Measurements from ENCODE around the gene HDAC5. TPM values are rescaled to one million over a fixed set of nuclear protein-coding genes. Genes with fewer than 3 reads are reported as not detected.

Gene HDAC5
- total RNA-seq, 1 donor from 2014 or later, result 43.3 TPM

- Mint-ChIP-seq H3K4me3 (no peak overlapping the region), H3K27me3 (no peaks in the 10 kb centered on the region), H3K36me3 (peaks cover 5% of the 10 kb centered on the region), H3K4me1 (ENCODE audit: unreplicated experiment) (peaks cover 28% of the 10 kb centered on the region), H3K27ac (no peak overlapping the region), H3K9me3 (no peaks in the 10 kb centered on the region)
- no peak for DNase-seq (ENCODE audit: extremely low spot score, unreplicated experiment)
- no peak for TF ChIP-seq CTCF (conservative IDR thresholded peaks at IDR 0.05)
Observed at GRCh38 chr17:44119062-44119461, 4.4 kb downstream of the HDAC5 start.

DNA sequence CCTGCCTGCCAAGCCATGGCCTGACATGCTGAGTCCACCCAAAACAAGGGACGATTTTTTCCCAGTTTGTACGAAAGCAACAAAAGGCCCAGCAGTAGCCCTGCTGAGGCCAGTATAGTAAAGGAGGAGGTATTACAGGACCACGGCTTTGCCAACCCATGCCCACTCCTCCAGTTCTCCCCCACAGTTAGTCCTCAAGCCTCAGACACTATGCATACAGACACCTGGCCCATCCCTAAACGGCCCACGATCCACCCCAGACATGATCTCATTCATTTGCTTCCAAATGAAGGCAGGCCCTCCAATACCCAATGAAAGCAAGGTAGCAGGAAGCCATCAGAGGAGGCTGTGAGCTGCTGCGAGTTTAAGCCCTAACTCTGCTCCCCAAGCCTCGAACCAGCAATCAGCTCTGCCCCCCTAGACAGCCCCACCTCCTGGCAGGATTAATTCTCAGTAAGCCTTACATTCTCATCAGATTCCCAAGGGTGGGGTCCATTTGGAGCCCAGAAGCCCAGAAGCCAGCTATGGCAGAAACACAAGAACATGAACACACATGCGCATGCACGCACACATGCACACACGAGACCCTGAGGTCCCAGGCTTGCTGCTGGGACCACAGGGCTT lies 4.9 kb downstream of the HDAC5 start:
- H3K27me3 Mint-ChIP-seq, result no peaks in the 10 kb centered on the region
- peak overlapping the region; percentile 1 for H3K4me3 Mint-ChIP-seq
- H3K4me1 Mint-ChIP-seq (ENCODE audit: unreplicated experiment), result peaks cover 27% of the 10 kb centered on the region
- no peaks in the 10 kb centered on the region for H3K9me3 Mint-ChIP-seq
- no peak for DNase-seq (ENCODE audit: extremely low spot score, unreplicated experiment)
- peak overlapping the region; percentile 5 for H3K27ac Mint-ChIP-seq
- peaks cover 5% of the 10 kb centered on the region for H3K36me3 Mint-ChIP-seq
- no peak for TF ChIP-seq CTCF (conservative IDR thresholded peaks at IDR 0.05)

DNA sequence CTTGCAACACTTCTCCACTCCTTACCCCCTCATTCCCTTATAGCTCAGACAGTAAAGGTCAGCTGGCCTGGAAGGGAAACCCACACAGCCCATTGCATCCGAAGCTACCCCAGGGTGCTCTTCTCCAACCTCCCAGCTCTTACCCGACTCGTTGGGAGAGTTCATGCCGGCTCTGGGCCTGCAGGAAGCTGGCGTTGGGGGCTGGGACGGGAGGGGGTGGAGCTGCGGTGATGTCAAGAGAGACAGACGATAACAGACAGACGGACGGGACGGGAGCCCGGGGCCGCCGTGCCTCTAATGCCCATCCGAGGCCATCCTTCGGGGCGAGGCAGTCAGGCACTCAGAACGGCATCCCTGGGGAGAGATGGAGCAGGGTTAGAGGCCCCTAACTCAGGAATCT lies 6.1 kb downstream of the HDAC5 start:
- no peaks in the 10 kb centered on the region for H3K9me3 Mint-ChIP-seq

DNA sequence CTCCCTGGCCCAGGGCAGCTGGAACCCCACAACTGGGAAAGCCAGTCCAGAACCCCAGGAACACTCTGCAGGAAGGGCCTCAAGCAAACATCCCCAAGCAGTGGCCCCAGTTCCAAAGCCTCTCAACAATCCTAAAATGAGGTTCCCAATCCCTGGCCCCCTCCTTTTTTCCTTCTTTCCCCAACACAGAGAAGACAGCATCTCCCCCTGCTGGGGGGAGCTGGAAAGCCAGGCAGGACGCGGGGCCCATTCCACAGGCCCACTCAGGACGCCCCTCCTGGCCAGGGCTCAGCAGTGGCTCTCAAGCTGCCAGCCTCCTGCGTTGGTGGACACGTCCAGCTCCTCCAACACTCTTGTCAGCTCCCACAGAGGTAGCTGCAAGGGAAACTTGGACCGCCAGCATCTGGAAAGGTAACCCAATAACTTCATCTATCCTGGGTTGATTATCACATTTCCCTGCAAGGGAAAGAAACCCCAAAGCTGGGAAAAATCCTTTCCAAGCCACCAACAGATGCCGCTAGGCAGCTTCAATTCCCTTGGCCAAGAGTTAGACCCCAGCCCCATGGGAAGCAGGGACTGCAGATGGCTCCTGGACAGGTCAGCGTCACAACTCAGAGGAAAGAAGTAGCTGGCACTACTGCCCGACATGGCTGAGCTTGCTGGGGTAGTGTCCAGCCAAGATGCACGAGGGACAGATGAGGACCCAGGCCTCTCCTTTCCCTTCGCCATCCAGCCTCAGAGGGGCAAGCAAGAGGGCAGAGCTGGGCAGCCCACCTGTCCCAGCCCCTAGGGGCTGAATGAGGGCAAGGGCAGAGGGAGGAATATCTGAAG lies 7.6 kb downstream of the HDAC5 start:
- no peak for DNase-seq (ENCODE audit: extremely low spot score, unreplicated experiment)
- TF ChIP-seq CTCF (conservative IDR thresholded peaks at IDR 0.05), result peak; percentile 85
- Mint-ChIP-seq H3K4me3 (no peak overlapping the region), H3K36me3 (peaks cover 5% of the 10 kb centered on the region), H3K4me1 (ENCODE audit: unreplicated experiment) (peaks cover 14% of the 10 kb centered on the region), H3K9me3 (no peaks in the 10 kb centered on the region), H3K27me3 (no peaks in the 10 kb centered on the region), H3K27ac (no peak overlapping the region)

More for the DNA sequence above, 6.1 kb downstream of the HDAC5 start:
- H3K4me1 Mint-ChIP-seq (ENCODE audit: unreplicated experiment), result peaks cover 23% of the 10 kb centered on the region
- TF ChIP-seq CTCF (conservative IDR thresholded peaks at IDR 0.05), result no peak
- DNase-seq (ENCODE audit: extremely low spot score, unreplicated experiment), result no peak
- H3K27ac Mint-ChIP-seq, result no peak overlapping the region
- H3K4me3 Mint-ChIP-seq, result no peak overlapping the region
- H3K27me3 Mint-ChIP-seq, result no peaks in the 10 kb centered on the region
- peaks cover 5% of the 10 kb centered on the region for H3K36me3 Mint-ChIP-seq

- Mint-ChIP-seq H3K27ac (peak overlapping the region; percentile 66), H3K9me3 (no peaks in the 10 kb centered on the region), H3K27me3 (no peaks in the 10 kb centered on the region), H3K36me3 (peaks cover 5% of the 10 kb centered on the region), H3K4me1 (ENCODE audit: unreplicated experiment) (peaks cover 14% of the 10 kb centered on the region), H3K4me3 (no peak overlapping the region)
- TF ChIP-seq CTCF (conservative IDR thresholded peaks at IDR 0.05), result no peak
- DNase-seq (ENCODE audit: extremely low spot score, unreplicated experiment), result no peak
Observed at GRCh38 chr17:44113868-44114840, 9.3 kb downstream of the HDAC5 start.
